GM23338 (cell line): ENCODE results near the gene SLC22A5. TPM values are rescaled to one million over a fixed set of nuclear protein-coding genes. Genes with fewer than 3 reads are reported as not detected.

Experiments
- ATAC-seq: fragments of 200-7000 bp; cut with Tn5 transposase; 3 replicates; pipeline ENCODE4 v1.9.1; 2020
- DNase-seq: peaks from one replicate; pipeline ENCODE4 v3.0.0-alpha.2; 2015; ENCODE audit warnings: low spot score
- H2AFZ ChIP-seq: fragments of 200-600 bp; sonication (generic); 2 replicates; pipeline ENCODE4 v1.8.0; 2016; ENCODE audit warnings: antibody characterized with exemption, mild to moderate bottlenecking, moderate library complexity
- H3F3A ChIP-seq: fragments of 200-600 bp; sonication (generic); replicated peaks from 2 replicates; pipeline ENCODE4 v1.8.0; 2017; ENCODE audit warnings: antibody characterized with exemption, mixed run types, low read depth
- H3K27ac ChIP-seq: fragments of 200-600 bp; sonication (generic); 2 replicates; pipeline ENCODE4 v1.6.1; 2016; ENCODE audit warnings: low read depth
- H3K27me3 ChIP-seq: fragments of 200-600 bp; sonication (generic); 2 replicates; pipeline ENCODE4 v1.8.0; 2016; ENCODE audit warnings: mild to moderate bottlenecking, mixed run types, moderate library complexity; ENCODE audit not compliant: insufficient read depth
- H3K36me3 ChIP-seq: fragments of 200-600 bp; sonication (generic); 2 replicates; pipeline ENCODE4 v1.8.0; 2016; ENCODE audit warnings: mild to moderate bottlenecking; ENCODE audit not compliant: insufficient read depth
- H3K4me1 ChIP-seq: fragments of 200-600 bp; sonication (generic); 2 replicates; pipeline ENCODE4 v1.8.0; 2016; ENCODE audit warnings: mild to moderate bottlenecking, moderate library complexity; ENCODE audit not compliant: insufficient read depth
- H3K4me2 ChIP-seq: fragments of 200-600 bp; sonication (generic); 2 replicates; pipeline ENCODE4 v1.7.1; 2017; ENCODE audit warnings: mixed run types
- H3K4me3 ChIP-seq: fragments of 200-600 bp; sonication (generic); 2 replicates; pipeline ENCODE4 v1.6.1; 2016; ENCODE audit warnings: mixed run types
- H3K79me2 ChIP-seq: fragments of 200-600 bp; sonication (generic); replicated peaks from 2 replicates; pipeline ENCODE4 v1.8.0; 2017; ENCODE audit warnings: mild to moderate bottlenecking; ENCODE audit not compliant: insufficient read depth
- H3K9me2 ChIP-seq: fragments of 200-600 bp; sonication (generic); 2 replicates; pipeline ENCODE4 v1.8.0; 2017; ENCODE audit not compliant: insufficient read depth
- H4K20me1 ChIP-seq: fragments of 200-600 bp; sonication (generic); replicated peaks from 2 replicates; pipeline ENCODE4 v1.8.0; 2017; ENCODE audit warnings: mild to moderate bottlenecking; ENCODE audit not compliant: insufficient read depth
- H3K27ac Mint-ChIP-seq: 2 replicates; pipeline ENCODE4 v1.8.0; 2020; ENCODE audit warnings: inconsistent platforms, mild to moderate bottlenecking, moderate library complexity, mixed read lengths
- H3K27me3 Mint-ChIP-seq: 3 replicates; pipeline ENCODE4 v1.8.0; 2022; ENCODE audit warnings: low read depth, mild to moderate bottlenecking, moderate library complexity, mixed read lengths, inconsistent platforms; ENCODE audit not compliant: insufficient read depth, poor library complexity
- H3K36me3 Mint-ChIP-seq: 3 replicates; pipeline ENCODE4 v1.8.0; 2021; ENCODE audit warnings: low read depth, mild to moderate bottlenecking, inconsistent platforms, moderate library complexity, mixed read lengths
- H3K4me1 Mint-ChIP-seq: 3 replicates; pipeline ENCODE4 v1.8.0; 2020; ENCODE audit warnings: mild to moderate bottlenecking, inconsistent platforms, mixed read lengths
- H3K4me3 Mint-ChIP-seq: 3 replicates; pipeline ENCODE4 v1.8.0; 2021; ENCODE audit warnings: moderate library complexity, mild to moderate bottlenecking, inconsistent platforms, mixed read lengths
- H3K9me3 Mint-ChIP-seq: 3 replicates; pipeline ENCODE4 v1.8.0; 2020; ENCODE audit warnings: moderate library complexity, mild to moderate bottlenecking, inconsistent platforms, mixed read lengths
- CREB1 ChIP-seq: fragments of 250-450 bp; sonication (Bioruptor Pico); IDR thresholded peaks from 2 replicates; pipeline ENCODE4 v1.5.0; 2020; ENCODE audit warnings: low read depth, mild to moderate bottlenecking, moderate library complexity
- EZH2 ChIP-seq: fragments of 200-600 bp; sonication (generic); IDR thresholded peaks from one replicate; pipeline ENCODE4 v1.8.0; 2017; ENCODE audit warnings: antibody characterized with exemption, mild to moderate bottlenecking, low read depth; ENCODE audit not compliant: unreplicated experiment
- EZH2phosphoT487 ChIP-seq: fragments of 200-600 bp; sonication (generic); IDR thresholded peaks from one replicate; pipeline ENCODE4 v1.8.1; 2018; ENCODE audit warnings: antibody characterized with exemption; ENCODE audit not compliant: unreplicated experiment
- JUNB ChIP-seq: IDR thresholded peaks from one replicate; pipeline ENCODE4 v1.6.1; 2016; ENCODE audit warnings: antibody characterized with exemption; ENCODE audit not compliant: unreplicated experiment
- NANOG ChIP-seq: IDR thresholded peaks from 2 replicates; pipeline ENCODE4 v1.6.1; 2016; ENCODE audit warnings: antibody characterized with exemption, borderline replicate concordance
- POLR2AphosphoS5 ChIP-seq: IDR thresholded peaks from 2 replicates; pipeline ENCODE4 v1.6.1; 2016; ENCODE audit warnings: antibody characterized with exemption, low read depth
- STAT1 ChIP-seq: IDR thresholded peaks from one replicate; pipeline ENCODE4 v1.6.1; 2016; ENCODE audit warnings: antibody characterized with exemption; ENCODE audit not compliant: unreplicated experiment
- ZNF114 ChIP-seq: fragments of 250-450 bp; sonication (Bioruptor Pico); IDR thresholded peaks from 2 replicates; pipeline ENCODE4 v1.5.0; 2020; ENCODE audit warnings: mild to moderate bottlenecking, moderate library complexity
- ZNF331 ChIP-seq: fragments of 250-450 bp; sonication (Bioruptor Pico); IDR thresholded peaks from 2 replicates; pipeline ENCODE4 v1.5.0; 2020; ENCODE audit warnings: low read depth, mild to moderate bottlenecking, moderate library complexity
- polyA plus RNA-seq: library from polyadenylated mRNA; unstranded; fragments of >200 nt; fragmentation: Nextera tagmentation; extraction: Ambion mirVana; gene quantifications from 2 replicates; pipeline ENCODE4 v1.2.1, GENCODE V29; 2016
- total RNA-seq: library from RNA; depleted of rRNA; stranded (reverse); fragments of >200 nt; shearing (Covaris generic); gene quantifications from 2 replicates; pipeline ENCODE4 v1.2.3, GENCODE V29; 2014
- TF ChIP-seq, protein P1 (sequence below): IDR thresholded peaks from one replicate; pipeline ENCODE4 v1.6.1; 2018; ENCODE audit warnings: antibody characterized with exemption; ENCODE audit not compliant: unreplicated experiment
- TF ChIP-seq, protein P2 (sequence below), 2 experiments: fragments of 200-600 bp in 1 of 2; sonication (generic) in 1 of 2; conservative IDR thresholded peaks; 2 replicates each; pipeline versions ENCODE4 v1.5.1 to v1.6.1; 2016 to 2017; ENCODE audit warnings: antibody characterized with exemption in 2 of 2, low read depth in 2 of 2, mild to moderate bottlenecking in 2 of 2, moderate library complexity in 1 of 2
- TF ChIP-seq, protein P3 (sequence below): IDR thresholded peaks from 2 replicates; pipeline ENCODE4 v1.6.1; 2016; ENCODE audit warnings: antibody characterized with exemption

SLC22A5 gene
- total and polyA plus RNA-seq, 2 experiments from 2014 or later = 1.9 to 2.4 TPM

DNA sequence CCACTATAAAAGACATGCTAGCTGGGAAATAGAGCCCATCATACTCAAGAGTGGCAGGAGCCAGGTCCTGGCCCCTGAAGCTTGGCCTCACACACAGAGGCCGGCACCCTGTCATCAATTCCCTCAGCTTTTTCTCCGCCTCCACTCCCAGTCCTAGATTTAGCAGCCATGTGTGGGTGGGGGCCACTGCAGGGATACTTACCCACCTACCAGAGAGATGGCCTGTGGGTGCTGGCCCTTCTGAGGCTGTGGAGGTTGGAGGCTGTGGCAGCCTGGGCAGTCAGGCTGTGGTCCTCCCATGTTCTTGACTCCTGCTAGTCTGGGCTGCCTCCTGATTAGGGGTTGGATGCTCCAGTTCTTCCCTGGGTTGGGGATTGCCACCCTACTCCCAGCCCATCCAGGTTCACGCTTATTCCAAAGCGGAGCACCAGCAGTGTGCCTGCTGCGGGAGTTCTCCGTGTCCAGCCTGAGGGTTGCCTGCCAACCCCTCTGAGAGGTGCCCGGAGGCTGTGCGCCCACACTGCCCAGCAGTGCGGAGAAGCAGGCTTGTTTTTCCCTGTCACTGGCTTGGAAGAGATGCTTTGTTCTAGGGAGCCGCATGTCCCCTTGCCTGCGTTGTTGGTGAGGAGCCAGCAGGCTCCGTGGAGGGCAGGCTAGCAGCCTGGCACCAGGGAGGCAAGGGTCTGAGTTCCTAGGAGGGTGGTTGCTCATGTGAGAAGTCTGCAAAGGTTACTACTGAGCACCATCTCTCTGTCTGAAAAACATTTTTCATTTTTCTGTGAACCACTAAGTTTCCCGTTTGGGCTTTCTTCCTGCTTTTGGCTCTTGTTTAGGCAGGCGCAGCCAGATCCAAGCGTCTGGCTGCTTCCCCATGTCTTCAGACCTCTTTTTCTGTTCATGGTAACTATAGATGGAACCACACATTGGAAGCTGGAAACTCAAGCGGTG is 7.5 kb downstream of the SLC22A5 start (continued):
- TF ChIP-seq, protein P1, sequence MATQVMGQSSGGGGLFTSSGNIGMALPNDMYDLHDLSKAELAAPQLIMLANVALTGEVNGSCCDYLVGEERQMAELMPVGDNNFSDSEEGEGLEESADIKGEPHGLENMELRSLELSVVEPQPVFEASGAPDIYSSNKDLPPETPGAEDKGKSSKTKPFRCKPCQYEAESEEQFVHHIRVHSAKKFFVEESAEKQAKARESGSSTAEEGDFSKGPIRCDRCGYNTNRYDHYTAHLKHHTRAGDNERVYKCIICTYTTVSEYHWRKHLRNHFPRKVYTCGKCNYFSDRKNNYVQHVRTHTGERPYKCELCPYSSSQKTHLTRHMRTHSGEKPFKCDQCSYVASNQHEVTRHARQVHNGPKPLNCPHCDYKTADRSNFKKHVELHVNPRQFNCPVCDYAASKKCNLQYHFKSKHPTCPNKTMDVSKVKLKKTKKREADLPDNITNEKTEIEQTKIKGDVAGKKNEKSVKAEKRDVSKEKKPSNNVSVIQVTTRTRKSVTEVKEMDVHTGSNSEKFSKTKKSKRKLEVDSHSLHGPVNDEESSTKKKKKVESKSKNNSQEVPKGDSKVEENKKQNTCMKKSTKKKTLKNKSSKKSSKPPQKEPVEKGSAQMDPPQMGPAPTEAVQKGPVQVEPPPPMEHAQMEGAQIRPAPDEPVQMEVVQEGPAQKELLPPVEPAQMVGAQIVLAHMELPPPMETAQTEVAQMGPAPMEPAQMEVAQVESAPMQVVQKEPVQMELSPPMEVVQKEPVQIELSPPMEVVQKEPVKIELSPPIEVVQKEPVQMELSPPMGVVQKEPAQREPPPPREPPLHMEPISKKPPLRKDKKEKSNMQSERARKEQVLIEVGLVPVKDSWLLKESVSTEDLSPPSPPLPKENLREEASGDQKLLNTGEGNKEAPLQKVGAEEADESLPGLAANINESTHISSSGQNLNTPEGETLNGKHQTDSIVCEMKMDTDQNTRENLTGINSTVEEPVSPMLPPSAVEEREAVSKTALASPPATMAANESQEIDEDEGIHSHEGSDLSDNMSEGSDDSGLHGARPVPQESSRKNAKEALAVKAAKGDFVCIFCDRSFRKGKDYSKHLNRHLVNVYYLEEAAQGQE = no peak
- TF ChIP-seq, protein P2, sequence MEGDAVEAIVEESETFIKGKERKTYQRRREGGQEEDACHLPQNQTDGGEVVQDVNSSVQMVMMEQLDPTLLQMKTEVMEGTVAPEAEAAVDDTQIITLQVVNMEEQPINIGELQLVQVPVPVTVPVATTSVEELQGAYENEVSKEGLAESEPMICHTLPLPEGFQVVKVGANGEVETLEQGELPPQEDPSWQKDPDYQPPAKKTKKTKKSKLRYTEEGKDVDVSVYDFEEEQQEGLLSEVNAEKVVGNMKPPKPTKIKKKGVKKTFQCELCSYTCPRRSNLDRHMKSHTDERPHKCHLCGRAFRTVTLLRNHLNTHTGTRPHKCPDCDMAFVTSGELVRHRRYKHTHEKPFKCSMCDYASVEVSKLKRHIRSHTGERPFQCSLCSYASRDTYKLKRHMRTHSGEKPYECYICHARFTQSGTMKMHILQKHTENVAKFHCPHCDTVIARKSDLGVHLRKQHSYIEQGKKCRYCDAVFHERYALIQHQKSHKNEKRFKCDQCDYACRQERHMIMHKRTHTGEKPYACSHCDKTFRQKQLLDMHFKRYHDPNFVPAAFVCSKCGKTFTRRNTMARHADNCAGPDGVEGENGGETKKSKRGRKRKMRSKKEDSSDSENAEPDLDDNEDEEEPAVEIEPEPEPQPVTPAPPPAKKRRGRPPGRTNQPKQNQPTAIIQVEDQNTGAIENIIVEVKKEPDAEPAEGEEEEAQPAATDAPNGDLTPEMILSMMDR (conservative IDR thresholded peaks at IDR 0.05; ENCODE audit: low read depth in 2 of 2) = no peak
- TF ChIP-seq NANOG = no peak
- TF ChIP-seq STAT1 = no peak

DNA sequence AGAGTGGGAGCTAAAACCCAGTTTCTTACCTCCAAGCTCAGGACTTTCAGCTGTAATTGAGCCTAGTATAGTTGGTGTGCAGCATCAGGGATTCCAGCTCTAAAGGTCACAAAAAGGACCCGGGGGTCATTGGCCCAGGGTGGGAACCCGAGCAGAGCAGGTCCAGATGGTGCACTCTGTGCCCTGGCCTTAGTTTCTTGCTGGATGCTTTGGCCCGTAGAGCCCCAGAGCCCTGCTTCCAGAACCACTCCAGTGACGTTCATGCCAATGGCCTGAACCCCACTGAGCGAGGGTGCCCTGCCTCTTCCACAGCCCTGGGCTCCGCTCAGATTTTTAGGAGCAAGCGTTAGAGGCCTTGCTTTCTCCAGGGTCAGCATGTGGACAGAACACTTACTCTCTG is 8.2 kb downstream of the SLC22A5 start:
- peaks cover 4% of the 10 kb centered on the region for H3K27me3 Mint-ChIP-seq
- Histone ChIP-seq H3K27ac (no peak overlapping the region), H3K79me2 (no peaks in the 10 kb centered on the region), H3F3A (no peaks in the 10 kb centered on the region), H3K9me2 (no peaks in the 10 kb centered on the region), H2AFZ (no peak overlapping the region), H3K27me3 (no peaks in the 10 kb centered on the region), H3K4me2 (no peak overlapping the region), H3K4me3 (no peak overlapping the region), H3K4me1 (no peaks in the 10 kb centered on the region), H3K36me3 (no peaks in the 10 kb centered on the region), H4K20me1 (no peaks in the 10 kb centered on the region)
- DNase-seq (no peak), ATAC-seq (no peak)
- no peaks in the 10 kb centered on the region; the same call in 2 of the 3 replicates for H3K4me1 Mint-ChIP-seq
- H3K27ac Mint-ChIP-seq = no peak overlapping the region
- no peak overlapping the region for H3K4me3 Mint-ChIP-seq
- H3K9me3 Mint-ChIP-seq = no peaks in the 10 kb centered on the region
- H3K36me3 Mint-ChIP-seq = no peaks in the 10 kb centered on the region
- TF ChIP-seq JUNB (no peak), EZH2phosphoT487 (no peak), ZNF114 (no peak), NANOG (no peak), POLR2AphosphoS5 (no peak), CREB1 (no peak), EZH2 (no peak), ZNF331 (CRISPR knock-in tag) (no peak), STAT1 (no peak)
- TF ChIP-seq, protein P2 (conservative IDR thresholded peaks at IDR 0.05; ENCODE audit: low read depth in 2 of 2) = no peak
- TF ChIP-seq, protein P1 = no peak
- TF ChIP-seq, protein P3, sequence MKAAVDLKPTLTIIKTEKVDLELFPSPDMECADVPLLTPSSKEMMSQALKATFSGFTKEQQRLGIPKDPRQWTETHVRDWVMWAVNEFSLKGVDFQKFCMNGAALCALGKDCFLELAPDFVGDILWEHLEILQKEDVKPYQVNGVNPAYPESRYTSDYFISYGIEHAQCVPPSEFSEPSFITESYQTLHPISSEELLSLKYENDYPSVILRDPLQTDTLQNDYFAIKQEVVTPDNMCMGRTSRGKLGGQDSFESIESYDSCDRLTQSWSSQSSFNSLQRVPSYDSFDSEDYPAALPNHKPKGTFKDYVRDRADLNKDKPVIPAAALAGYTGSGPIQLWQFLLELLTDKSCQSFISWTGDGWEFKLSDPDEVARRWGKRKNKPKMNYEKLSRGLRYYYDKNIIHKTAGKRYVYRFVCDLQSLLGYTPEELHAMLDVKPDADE = no peak
